Muscle of leg (tissue), 11 donors: ENCODE data around the gene LRFN2. TPM values are rescaled to one million over a fixed set of nuclear protein-coding genes. Genes with fewer than 3 reads are reported as not detected.

ENCODE experiments used
- DNase-seq: peaks from one replicate; pipeline ENCODE4 v3.0.0; 2013
- H3K27ac ChIP-seq: one replicate; pipeline ENCODE4 v1.5.1; 2013; ENCODE audit warnings: mild to moderate bottlenecking, low read length, control low read depth
- H3K27me3 ChIP-seq: one replicate; pipeline ENCODE4 v1.6.1; 2013; ENCODE audit warnings: low read length; ENCODE audit not compliant: control insufficient read depth, insufficient read depth
- H3K36me3 ChIP-seq: one replicate; pipeline ENCODE4 v1.6.1; 2013; ENCODE audit warnings: low read length; ENCODE audit not compliant: control insufficient read depth, insufficient read depth
- H3K4me1 ChIP-seq: one replicate; pipeline ENCODE4 v1.6.1; 2013; ENCODE audit warnings: low read length; ENCODE audit not compliant: control insufficient read depth, insufficient read depth
- H3K4me3 ChIP-seq: one replicate; pipeline ENCODE4 v1.5.1; 2013; ENCODE audit warnings: low read length, control low read depth
- H3K9me3 ChIP-seq: replicated peaks from 2 replicates; pipeline ENCODE4 v1.6.1; 2013; ENCODE audit warnings: low read depth, low read length; ENCODE audit not compliant: control insufficient read depth
- WGBS: methylation state at CpG from one replicate; pipeline ENCODE4 v1.1.5; 2013; ENCODE audit warnings: missing lambda C conversion rate; ENCODE audit not compliant: insufficient coverage; 5-methylcytosine and 5-hydroxymethylcytosine counted together
- polyA plus RNA-seq, 8 donors: library from polyadenylated mRNA; unstranded; fragments of 120-200 nt; gene quantifications; one replicate each; pipeline versions ENCODE4 v1.2.1 to v1.2.3, GENCODE V29; 2013; ENCODE audit warnings: inconsistent platforms in 1 of 8, low replicate concordance in 1 of 8; ENCODE audit not compliant: insufficient read length in 8 of 8, insufficient read depth in 1 of 8
- total RNA-seq: library from RNA; stranded (reverse); fragments of 120-200 nt; gene quantifications from one replicate; pipeline ENCODE4 v1.2.4, GENCODE V29; 2013

The LRFN2 gene
- total and polyA plus RNA-seq, 9 donors, result 0.04 to 0.17 (median 0.08) TPM

GRCh38 chr6:40355532-40355931, 231.6 kb downstream of the LRFN2 start:
- H3K36me3 ChIP-seq, result no peaks in the 10 kb centered on the region
- no peaks in the 10 kb centered on the region for H3K27me3 ChIP-seq
- no peak overlapping the region for H3K4me3 ChIP-seq
- 100% methylated on average over 1 of the region's 2 CpGs for WGBS
- no peak overlapping the region for H3K27ac ChIP-seq
- no peak for DNase-seq
- no peaks in the 10 kb centered on the region for H3K9me3 ChIP-seq
- H3K4me1 ChIP-seq, result peaks cover 18% of the 10 kb centered on the region

- Histone ChIP-seq H3K4me1 (peaks cover 22% of the 10 kb centered on the region), H3K27me3 (no peaks in the 10 kb centered on the region), H3K4me3 (no peak overlapping the region), H3K27ac (no peak overlapping the region), H3K9me3 (no peaks in the 10 kb centered on the region), H3K36me3 (no peaks in the 10 kb centered on the region)
- WGBS, result no CpG with 5 or more reads among the region's 1 CpG
- no peak for DNase-seq
These were observed 232.1 kb downstream of the LRFN2 start for GRCh38 chr6:40355066-40355465.

- Histone ChIP-seq H3K27ac (peak overlapping the region; percentile 35), H3K36me3 (no peaks in the 10 kb centered on the region), H3K27me3 (no peaks in the 10 kb centered on the region), H3K4me3 (no peak overlapping the region), H3K4me1 (peaks cover 30% of the 10 kb centered on the region), H3K9me3 (no peaks in the 10 kb centered on the region)
- no peak for DNase-seq
These were observed 233.2 kb downstream of the LRFN2 start for GRCh38 chr6:40353967-40354452.

- no peak overlapping the region for H3K4me3 ChIP-seq
- H3K27ac ChIP-seq, result peak overlapping the region; percentile 35
- no peak for DNase-seq
- H3K4me1 ChIP-seq, result peaks cover 36% of the 10 kb centered on the region
- WGBS, result 51% methylated on average over 4 of the region's 6 CpGs
- H3K36me3 ChIP-seq, result no peaks in the 10 kb centered on the region
- no peaks in the 10 kb centered on the region for H3K9me3 ChIP-seq
- H3K27me3 ChIP-seq, result no peaks in the 10 kb centered on the region
These were observed 233.8 kb downstream of the LRFN2 start for GRCh38 chr6:40353197-40353966.

GRCh38 chr6:40352527-40353170, 234.5 kb downstream of the LRFN2 start:
- Histone ChIP-seq H3K27ac (no peak overlapping the region), H3K36me3 (no peaks in the 10 kb centered on the region), H3K4me3 (no peak overlapping the region), H3K27me3 (no peaks in the 10 kb centered on the region), H3K9me3 (no peaks in the 10 kb centered on the region), H3K4me1 (peaks cover 43% of the 10 kb centered on the region)
- DNase-seq, result no peak
- WGBS, result 76% methylated on average over 4 of the region's 6 CpGs

GRCh38 chr6:40352006-40352405, 235.2 kb downstream of the LRFN2 start:
- Histone ChIP-seq H3K4me1 (peaks cover 48% of the 10 kb centered on the region), H3K27ac (no peak overlapping the region), H3K4me3 (no peak overlapping the region), H3K27me3 (no peaks in the 10 kb centered on the region), H3K9me3 (no peaks in the 10 kb centered on the region), H3K36me3 (no peaks in the 10 kb centered on the region)
- no peak for DNase-seq
- 83% methylated on average over 1 of the region's 1 CpG for WGBS

GRCh38 chr6:40350747-40351217, 236.4 kb downstream of the LRFN2 start:
- H3K27me3 ChIP-seq, result no peaks in the 10 kb centered on the region
- H3K36me3 ChIP-seq, result no peaks in the 10 kb centered on the region
- H3K9me3 ChIP-seq, result no peaks in the 10 kb centered on the region
- no CpG with 5 or more reads among the region's 3 CpGs for WGBS
- no peak for DNase-seq
- H3K4me1 ChIP-seq, result peaks cover 59% of the 10 kb centered on the region
- H3K27ac ChIP-seq, result no peak overlapping the region
- no peak overlapping the region for H3K4me3 ChIP-seq

- 44% methylated on average over 10 of the region's 11 CpGs for WGBS
- DNase-seq, result no peak
These were observed 237.0 kb downstream of the LRFN2 start for GRCh38 chr6:40349901-40350746.

GRCh38 chr6:40349123-40349900, 237.9 kb downstream of the LRFN2 start:
- H3K4me1 ChIP-seq, result peaks cover 74% of the 10 kb centered on the region
- H3K27ac ChIP-seq, result peak overlapping the region; percentile 38
- no peaks in the 10 kb centered on the region for H3K36me3 ChIP-seq
- no peak overlapping the region for H3K4me3 ChIP-seq
- peak; percentile 73 for DNase-seq
- H3K9me3 ChIP-seq, result no peaks in the 10 kb centered on the region
- 51% methylated on average over 2 of the region's 11 CpGs for WGBS
- no peaks in the 10 kb centered on the region for H3K27me3 ChIP-seq

More at GRCh38 chr6:40349901-40350746, 237.0 kb downstream of the LRFN2 start:
- no peaks in the 10 kb centered on the region for H3K27me3 ChIP-seq
- no peak overlapping the region for H3K4me3 ChIP-seq
- H3K27ac ChIP-seq, result peak overlapping the region; percentile 38
- H3K9me3 ChIP-seq, result no peaks in the 10 kb centered on the region
- H3K36me3 ChIP-seq, result no peaks in the 10 kb centered on the region
- peaks cover 65% of the 10 kb centered on the region for H3K4me1 ChIP-seq
